Gastrocnemius medialis (tissue), 4 donors: ENCODE measurements around the gene CPTP.

Experiments
- POLR2A ChIP-seq, 2 donors: fragments of 450-650 bp; IDR thresholded peaks; one replicate each; pipeline ENCODE4 v1.6.1; 2017; ENCODE audit warnings: antibody characterized with exemption in 2 of 2, mild to moderate bottlenecking in 2 of 2, moderate library complexity in 2 of 2
- TF ChIP-seq, protein P1 (sequence below), 5 experiments: fragments of 450-650 bp in 3 of 5; fragments of 200-600 bp in 2 of 5; sonication (generic) in 2 of 5; IDR thresholded peaks in 4 of 5; conservative IDR thresholded peaks in 1 of 5; 1 replicate in 4 of 5; 2 replicates in 1 of 5; pipeline ENCODE4 v1.5.1; 2016 to 2019; ENCODE audit warnings: antibody characterized with exemption in 5 of 5, mild to moderate bottlenecking in 3 of 5, moderate library complexity in 3 of 5

DNA sequence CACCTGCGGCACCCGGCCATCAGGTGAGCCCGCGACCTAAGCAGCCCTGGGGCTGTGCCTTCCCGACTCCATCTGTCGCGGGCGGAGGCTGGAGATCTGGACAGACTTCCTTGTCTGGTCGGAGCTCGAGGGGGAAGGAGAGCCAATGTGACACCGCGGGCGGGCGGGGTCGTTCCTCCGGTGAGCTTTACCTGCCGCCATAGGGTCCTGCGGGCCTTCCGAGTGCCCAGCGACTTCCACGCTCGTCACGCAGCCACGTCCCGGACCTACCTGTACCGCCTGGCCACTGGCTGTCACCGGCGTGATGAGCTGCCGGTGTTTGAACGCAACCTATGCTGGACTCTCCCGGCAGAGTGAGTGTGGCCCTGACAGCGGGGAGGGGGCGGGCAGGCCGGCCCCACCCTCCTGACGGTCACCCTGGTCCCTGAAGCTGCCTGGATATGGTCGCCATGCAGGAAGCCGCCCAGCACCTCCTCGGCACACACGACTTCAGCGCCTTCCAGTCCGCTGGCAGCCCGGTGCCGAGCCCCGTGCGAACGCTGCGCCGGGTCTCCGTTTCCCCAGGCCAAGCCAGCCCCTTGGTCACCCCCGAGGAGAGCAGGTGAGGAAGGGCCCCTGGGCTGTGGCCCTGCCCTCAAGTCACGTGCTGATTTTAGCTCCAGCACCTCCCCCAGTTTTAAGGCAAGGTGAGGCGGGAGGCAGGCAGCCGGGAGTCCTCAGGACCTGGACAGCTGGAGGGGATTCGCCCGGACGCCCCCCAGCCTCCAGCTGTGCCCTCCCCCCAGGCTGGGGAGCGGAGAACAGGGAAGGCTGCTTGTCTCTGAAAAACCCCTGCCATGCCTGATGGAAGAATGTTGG is 15.1 kb upstream of the CPTP start:
- TF ChIP-seq, protein P1, sequence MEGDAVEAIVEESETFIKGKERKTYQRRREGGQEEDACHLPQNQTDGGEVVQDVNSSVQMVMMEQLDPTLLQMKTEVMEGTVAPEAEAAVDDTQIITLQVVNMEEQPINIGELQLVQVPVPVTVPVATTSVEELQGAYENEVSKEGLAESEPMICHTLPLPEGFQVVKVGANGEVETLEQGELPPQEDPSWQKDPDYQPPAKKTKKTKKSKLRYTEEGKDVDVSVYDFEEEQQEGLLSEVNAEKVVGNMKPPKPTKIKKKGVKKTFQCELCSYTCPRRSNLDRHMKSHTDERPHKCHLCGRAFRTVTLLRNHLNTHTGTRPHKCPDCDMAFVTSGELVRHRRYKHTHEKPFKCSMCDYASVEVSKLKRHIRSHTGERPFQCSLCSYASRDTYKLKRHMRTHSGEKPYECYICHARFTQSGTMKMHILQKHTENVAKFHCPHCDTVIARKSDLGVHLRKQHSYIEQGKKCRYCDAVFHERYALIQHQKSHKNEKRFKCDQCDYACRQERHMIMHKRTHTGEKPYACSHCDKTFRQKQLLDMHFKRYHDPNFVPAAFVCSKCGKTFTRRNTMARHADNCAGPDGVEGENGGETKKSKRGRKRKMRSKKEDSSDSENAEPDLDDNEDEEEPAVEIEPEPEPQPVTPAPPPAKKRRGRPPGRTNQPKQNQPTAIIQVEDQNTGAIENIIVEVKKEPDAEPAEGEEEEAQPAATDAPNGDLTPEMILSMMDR (IDR thresholded peaks at IDR 0.05 in 4 of 5, conservative IDR thresholded peaks at IDR 0.05 in 1 of 5) = no peak
- TF ChIP-seq POLR2A (IDR thresholded peaks at IDR 0.05) = no peak
